ENCODE data around the gene ZBTB16. TPM values are rescaled to one million over a fixed set of nuclear protein-coding genes. Genes with fewer than 3 reads are reported as not detected.

ZBTB16 gene
- total RNA-seq, 1 donor from 2014 or later, result 0.54 TPM

DNA sequence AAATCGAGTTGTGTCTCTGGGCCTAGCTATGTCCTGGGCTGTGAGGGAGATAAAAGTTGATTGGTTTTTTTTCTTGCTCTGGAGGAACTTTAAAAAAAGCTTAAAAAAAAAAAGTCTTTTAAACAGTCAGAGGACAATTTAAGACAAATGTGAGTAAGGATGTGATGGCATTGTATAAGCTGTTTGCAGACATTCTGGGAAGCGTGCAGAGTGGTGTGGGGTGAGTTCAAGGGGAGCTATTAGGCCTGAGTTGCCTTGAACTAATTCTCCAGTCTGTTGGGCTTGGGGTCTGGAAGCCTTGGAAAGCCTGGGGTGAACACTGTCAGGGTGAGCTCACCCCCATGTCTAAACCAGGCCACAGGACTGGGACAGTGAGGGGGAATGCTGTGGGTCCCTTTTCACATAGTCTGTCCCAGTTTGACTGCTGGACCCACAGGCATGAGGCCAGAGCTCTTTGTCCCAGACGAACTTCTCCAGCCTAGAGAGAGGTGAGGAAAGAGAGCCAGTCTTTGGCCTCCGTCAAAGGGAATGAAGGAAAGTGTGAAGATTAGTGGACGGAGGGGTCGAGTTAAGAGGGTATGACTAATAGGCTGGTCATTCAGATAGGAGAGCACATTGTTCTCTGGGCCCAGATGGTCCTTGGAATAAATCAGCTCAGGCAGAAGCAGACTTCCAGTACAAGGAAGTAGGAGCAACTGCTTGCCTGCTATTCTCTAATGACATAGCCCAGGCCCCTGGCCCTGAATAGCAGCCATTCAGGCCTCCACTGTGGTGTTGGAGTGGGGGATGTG lies 160.2 kb downstream of the ZBTB16 start:
- TF ChIP-seq, protein P1, sequence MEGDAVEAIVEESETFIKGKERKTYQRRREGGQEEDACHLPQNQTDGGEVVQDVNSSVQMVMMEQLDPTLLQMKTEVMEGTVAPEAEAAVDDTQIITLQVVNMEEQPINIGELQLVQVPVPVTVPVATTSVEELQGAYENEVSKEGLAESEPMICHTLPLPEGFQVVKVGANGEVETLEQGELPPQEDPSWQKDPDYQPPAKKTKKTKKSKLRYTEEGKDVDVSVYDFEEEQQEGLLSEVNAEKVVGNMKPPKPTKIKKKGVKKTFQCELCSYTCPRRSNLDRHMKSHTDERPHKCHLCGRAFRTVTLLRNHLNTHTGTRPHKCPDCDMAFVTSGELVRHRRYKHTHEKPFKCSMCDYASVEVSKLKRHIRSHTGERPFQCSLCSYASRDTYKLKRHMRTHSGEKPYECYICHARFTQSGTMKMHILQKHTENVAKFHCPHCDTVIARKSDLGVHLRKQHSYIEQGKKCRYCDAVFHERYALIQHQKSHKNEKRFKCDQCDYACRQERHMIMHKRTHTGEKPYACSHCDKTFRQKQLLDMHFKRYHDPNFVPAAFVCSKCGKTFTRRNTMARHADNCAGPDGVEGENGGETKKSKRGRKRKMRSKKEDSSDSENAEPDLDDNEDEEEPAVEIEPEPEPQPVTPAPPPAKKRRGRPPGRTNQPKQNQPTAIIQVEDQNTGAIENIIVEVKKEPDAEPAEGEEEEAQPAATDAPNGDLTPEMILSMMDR (IDR thresholded peaks at IDR 0.05; ENCODE audit: unreplicated experiment), result no peak
- no peak overlapping the region for H3K27ac Mint-ChIP-seq (ENCODE audit: unreplicated experiment)
- H3K4me3 Mint-ChIP-seq (ENCODE audit: unreplicated experiment), result no peak overlapping the region
- peaks cover 11% of the 10 kb centered on the region for H3K4me1 Mint-ChIP-seq (ENCODE audit: unreplicated experiment)
- peaks cover 3% of the 10 kb centered on the region for H3K27me3 Mint-ChIP-seq (ENCODE audit: unreplicated experiment)
- no peaks in the 10 kb centered on the region for H3K36me3 Mint-ChIP-seq (ENCODE audit: low read depth, unreplicated experiment)
- DNase-seq (ENCODE audit: low spot score), result no peak
- H3K9me3 Mint-ChIP-seq (ENCODE audit: unreplicated experiment), result no peaks in the 10 kb centered on the region

DNA sequence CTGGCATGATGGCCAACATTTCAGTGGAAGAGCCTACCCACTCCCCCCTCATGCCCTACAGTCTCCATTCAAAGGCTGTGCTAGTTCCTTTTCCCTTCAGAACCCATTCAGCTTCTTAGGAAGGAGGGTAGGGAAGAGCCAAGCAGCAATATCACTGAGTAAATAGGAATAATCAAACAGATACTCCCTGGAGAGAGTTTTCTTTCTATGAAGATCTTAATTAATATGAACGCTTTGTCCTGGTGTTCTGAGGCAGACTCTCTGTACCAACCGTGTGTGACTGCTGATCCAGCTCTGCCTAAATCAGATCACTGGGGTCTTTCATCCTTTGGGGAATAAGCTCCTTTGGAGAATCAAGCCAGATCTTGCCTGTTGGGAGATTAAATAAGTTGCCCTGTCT lies 161.5 kb downstream of the ZBTB16 start:
- Mint-ChIP-seq H3K36me3 (ENCODE audit: low read depth, unreplicated experiment) (no peaks in the 10 kb centered on the region), H3K4me1 (ENCODE audit: unreplicated experiment) (peaks cover 11% of the 10 kb centered on the region), H3K4me3 (ENCODE audit: unreplicated experiment) (no peak overlapping the region), H3K9me3 (ENCODE audit: unreplicated experiment) (no peaks in the 10 kb centered on the region), H3K27ac (ENCODE audit: unreplicated experiment) (no peak overlapping the region), H3K27me3 (ENCODE audit: unreplicated experiment) (peaks cover 3% of the 10 kb centered on the region)
- DNase-seq (ENCODE audit: low spot score), result no peak
- TF ChIP-seq, protein P1 (IDR thresholded peaks at IDR 0.05; ENCODE audit: unreplicated experiment), result no peak

DNA sequence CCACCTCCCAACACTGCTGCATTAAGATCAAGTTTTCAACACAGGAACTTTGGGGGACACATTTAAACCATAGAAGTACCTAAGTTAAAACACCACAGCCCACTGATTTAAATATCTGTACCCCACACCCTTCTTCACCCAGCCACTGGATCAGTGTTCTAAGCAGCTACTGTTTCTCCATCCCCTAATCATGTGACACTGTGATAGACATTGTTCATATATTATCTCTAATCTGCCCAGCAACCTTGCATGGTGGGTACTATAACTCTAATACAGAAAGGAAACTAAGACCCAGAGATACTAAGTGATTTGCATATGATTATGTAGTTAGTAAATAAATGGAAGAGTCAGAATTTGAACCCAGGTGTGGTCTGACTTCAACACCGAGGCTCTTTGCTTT lies 166.2 kb downstream of the ZBTB16 start:
- DNase-seq (ENCODE audit: low spot score), result no peak
- TF ChIP-seq, protein P1 (IDR thresholded peaks at IDR 0.05; ENCODE audit: unreplicated experiment), result no peak
- H3K27ac Mint-ChIP-seq (ENCODE audit: unreplicated experiment), result no peak overlapping the region
- peaks cover 2% of the 10 kb centered on the region for H3K4me1 Mint-ChIP-seq (ENCODE audit: unreplicated experiment)
- H3K36me3 Mint-ChIP-seq (ENCODE audit: low read depth, unreplicated experiment), result no peaks in the 10 kb centered on the region
- no peak overlapping the region for H3K4me3 Mint-ChIP-seq (ENCODE audit: unreplicated experiment)
- H3K27me3 Mint-ChIP-seq (ENCODE audit: unreplicated experiment), result peaks cover 1% of the 10 kb centered on the region
- H3K9me3 Mint-ChIP-seq (ENCODE audit: unreplicated experiment), result no peaks in the 10 kb centered on the region

DNA sequence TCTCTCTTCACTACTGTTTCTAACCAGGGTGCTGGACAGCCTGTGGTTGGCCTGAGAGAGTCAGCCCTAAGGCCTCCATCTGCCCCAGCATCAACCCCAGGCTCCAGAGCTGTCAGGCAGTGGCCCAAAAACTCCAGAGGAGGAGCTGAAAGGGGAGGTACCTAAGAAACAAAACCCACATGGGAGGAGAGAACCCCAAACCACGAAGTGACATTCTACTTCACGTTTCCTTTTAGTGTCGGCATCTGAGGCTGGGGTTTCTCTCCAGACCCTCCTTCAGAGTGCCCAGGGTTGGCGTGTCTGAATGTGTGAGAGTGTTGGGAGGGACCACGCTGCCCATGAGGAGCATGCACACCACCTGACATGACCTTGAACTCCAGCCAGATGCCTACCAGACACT lies 166.8 kb downstream of the ZBTB16 start:
- Mint-ChIP-seq H3K9me3 (ENCODE audit: unreplicated experiment) (no peaks in the 10 kb centered on the region), H3K4me1 (ENCODE audit: unreplicated experiment) (no peaks in the 10 kb centered on the region), H3K27me3 (ENCODE audit: unreplicated experiment) (peaks cover 1% of the 10 kb centered on the region), H3K36me3 (ENCODE audit: low read depth, unreplicated experiment) (no peaks in the 10 kb centered on the region), H3K27ac (ENCODE audit: unreplicated experiment) (no peak overlapping the region), H3K4me3 (ENCODE audit: unreplicated experiment) (no peak overlapping the region)
- no peak for DNase-seq (ENCODE audit: low spot score)
- TF ChIP-seq, protein P1 (IDR thresholded peaks at IDR 0.05; ENCODE audit: unreplicated experiment), result no peak

Measured in endothelial cell (in vitro differentiated cells).